PC-9 (cell line): ENCODE results near the gene KTN1. TPM values are rescaled to one million over a fixed set of nuclear protein-coding genes. Genes with fewer than 3 reads are reported as not detected.
A peak's percentile ranks its signal among the peaks of the same experiment; 100 is the strongest.

Experiments
- BruUV-seq: library from RNA; stranded (reverse); fragments of 400-500 nt; replicated peaks from 2 replicates; lab custom pipeline; 2021; lab: Mats Ljungman, UMichigan
- CTCF ChIA-PET: fragments of 300-600 bp; sonication (Branson Sonifier 250); formaldehyde crosslinking; loops from one replicate; lab custom pipeline; 2022; ENCODE audit warnings: antibody characterized with exemption; lab: Charles Lee
- POLR2A ChIA-PET: fragments of 300-600 bp; sonication (Branson Sonifier 250); formaldehyde crosslinking; loops from one replicate; lab custom pipeline; 2022; ENCODE audit warnings: antibody characterized with exemption; ENCODE audit not compliant: unreplicated experiment; lab: Charles Lee
- DNase-seq, 2 experiments: peaks; one replicate each; pipeline versions ENCODE4 v3.0.0 to v3.0.0-alpha.2; 2015 to 2022; ENCODE audit warnings: mixed read lengths in 1 of 2
- H2AFZ ChIP-seq: fragments of 200-600 bp; sonication (generic); 2 replicates; pipeline ENCODE4 v1.8.1; 2017; ENCODE audit warnings: antibody characterized with exemption
- H3F3A ChIP-seq: fragments of 200-600 bp; sonication (generic); 2 replicates; pipeline ENCODE4 v1.8.1; 2017; ENCODE audit warnings: antibody characterized with exemption, mild to moderate bottlenecking, low read depth; ENCODE audit not compliant: insufficient read depth
- H3K27ac ChIP-seq: fragments of 200-600 bp; sonication (generic); 2 replicates; pipeline ENCODE4 v1.6.1; 2016; ENCODE audit warnings: mixed run types
- H3K27me3 ChIP-seq: fragments of 200-600 bp; sonication (generic); 2 replicates; pipeline ENCODE4 v1.6.1; 2016; ENCODE audit warnings: low read depth, mixed run types; ENCODE audit not compliant: insufficient read depth
- H3K36me3 ChIP-seq: fragments of 200-600 bp; sonication (generic); 2 replicates; pipeline ENCODE4 v1.6.1; 2016; ENCODE audit warnings: low read depth, mixed run types
- H3K4me1 ChIP-seq: fragments of 200-600 bp; sonication (generic); replicated peaks from 2 replicates; pipeline ENCODE4 v1.6.1; 2016; ENCODE audit warnings: mixed run types; ENCODE audit not compliant: insufficient read depth
- H3K4me2 ChIP-seq: fragments of 200-600 bp; sonication (generic); 2 replicates; pipeline ENCODE4 v1.6.1; 2017; ENCODE audit warnings: mixed run types
- H3K4me3 ChIP-seq: fragments of 200-600 bp; sonication (generic); 2 replicates; pipeline ENCODE4 v1.6.1; 2016; ENCODE audit warnings: mixed run types
- H3K79me2 ChIP-seq: fragments of 200-600 bp; sonication (generic); 2 replicates; pipeline ENCODE4 v1.6.1; 2017; ENCODE audit warnings: low read depth, mixed run types
- H3K9me2 ChIP-seq: fragments of 200-600 bp; sonication (generic); 2 replicates; pipeline ENCODE4 v1.8.1; 2017; ENCODE audit warnings: mild to moderate bottlenecking; ENCODE audit not compliant: insufficient read depth
- H3K9me3 ChIP-seq: fragments of 200-600 bp; sonication (generic); 2 replicates; pipeline ENCODE4 v1.8.1; 2016; ENCODE audit warnings: low read depth; ENCODE audit not compliant: insufficient read depth
- H4K20me1 ChIP-seq: fragments of 200-600 bp; sonication (generic); 2 replicates; pipeline ENCODE4 v1.8.1; 2017; ENCODE audit not compliant: insufficient read depth
- CTCF ChIP-seq: fragments of 200-600 bp; sonication (generic); conservative IDR thresholded peaks from 2 replicates; pipeline ENCODE4 v1.6.1; 2017; ENCODE audit warnings: mixed run types, antibody characterized with exemption, mild to moderate bottlenecking, moderate library complexity
- EZH2 ChIP-seq: fragments of 200-600 bp; sonication (generic); IDR thresholded peaks from 2 replicates; pipeline ENCODE4 v1.8.0; 2017; ENCODE audit warnings: antibody characterized with exemption, low read depth
- intact Hi-C: fragments of 100-400 bp; cut with micrococcal nuclease; formaldehyde crosslinking; loops from one replicate; pipeline ENCODE4 v1.10.0; 2022; ENCODE audit not compliant: unreplicated experiment
- total RNA-seq: library from RNA; stranded (reverse); gene quantifications from 2 replicates; pipeline ENCODE4 v1.2.3, GENCODE V29; 2021

Gene KTN1
- total RNA-seq, 1 experiment from 2014 or later, result 250 TPM

GRCh38 chr14:55731311-55731872 is 151.4 kb downstream of the KTN1 start:
- Histone ChIP-seq H3K4me2 (no peak overlapping the region), H2AFZ (no peak overlapping the region), H3F3A (0 out of 2 replicates have a peak, but pooled peaks cover 6% of the 10 kb centered on the region), H4K20me1 (no peaks in the 10 kb centered on the region), H3K79me2 (no peaks in the 10 kb centered on the region), H3K27me3 (no peaks in the 10 kb centered on the region), H3K4me3 (no peak overlapping the region), H3K4me1 (peaks cover 19% of the 10 kb centered on the region), H3K9me2 (no peaks in the 10 kb centered on the region), H3K36me3 (no peaks in the 10 kb centered on the region), H3K27ac (peak overlapping the region; percentile 70; the same call in 1 of the 2 replicates), H3K9me3 (peaks cover 9% of the 10 kb centered on the region)
- TF ChIP-seq CTCF (no peak), EZH2 (no peak)
- POLR2A ChIA-PET, result no interaction called here
- no TSS peak for BruUV-seq
- DNase-seq, result no peak
- CTCF ChIA-PET, result interaction anchor here (0.7 kb wide), 1 partner anchor 8 kb away, joined by 3 read pairs; no protein-coding TSS in a partner anchor
- intact Hi-C loops, result no loop called here

- Histone ChIP-seq H3K4me1 (peaks cover 19% of the 10 kb centered on the region), H3K27me3 (no peaks in the 10 kb centered on the region), H3K4me3 (no peak overlapping the region), H3K27ac (no peak overlapping the region), H3K79me2 (no peaks in the 10 kb centered on the region), H3K36me3 (no peaks in the 10 kb centered on the region), H4K20me1 (no peaks in the 10 kb centered on the region), H3K9me2 (no peaks in the 10 kb centered on the region), H3K9me3 (peaks cover 10% of the 10 kb centered on the region), H2AFZ (no peak overlapping the region), H3K4me2 (no peak overlapping the region), H3F3A (0 out of 2 replicates have a peak, but pooled peaks cover 6% of the 10 kb centered on the region)
- POLR2A ChIA-PET, result no interaction called here
- TF ChIP-seq EZH2 (no peak), CTCF (peak; percentile 72)
- DNase-seq, result no peak
- no TSS peak for BruUV-seq
- intact Hi-C loops, result no loop called here
- CTCF ChIA-PET, result no interaction called here
Observed at GRCh38 chr14:55731881-55732498, 152.0 kb downstream of the KTN1 start.

- Histone ChIP-seq H3K36me3 (no peaks in the 10 kb centered on the region), H4K20me1 (no peaks in the 10 kb centered on the region), H3F3A (0 out of 2 replicates have a peak, but pooled peaks cover 6% of the 10 kb centered on the region), H3K4me2 (0 out of 2 replicates have a peak overlapping the region, but pooled peaks have one; percentile 11), H3K4me1 (peaks cover 19% of the 10 kb centered on the region), H3K79me2 (no peaks in the 10 kb centered on the region), H3K27me3 (no peaks in the 10 kb centered on the region), H3K4me3 (no peak overlapping the region), H3K9me2 (no peaks in the 10 kb centered on the region), H2AFZ (no peak overlapping the region), H3K27ac (no peak overlapping the region), H3K9me3 (peaks cover 10% of the 10 kb centered on the region)
- DNase-seq, result no peak
- no TSS peak for BruUV-seq
- no peak for TF ChIP-seq CTCF
- TF ChIP-seq EZH2, result no peak
- ChIA-PET POLR2A (interaction anchor here (0.5 kb wide), 1 partner anchor 81 kb away, joined by 3 read pairs; no protein-coding TSS in a partner anchor), CTCF (no interaction called here)
- intact Hi-C loops, result no loop called here
Observed at GRCh38 chr14:55733599-55733998, 153.6 kb downstream of the KTN1 start.

Other genes starting within 250 kb of the KTN1 start
- 13.6 and 14.6 TPM in 2 replicates for gene ATG14, start 168.4 kb upstream of the KTN1 start, total RNA-seq
- not detected in 2 replicates for gene TBPL2, start 139.6 kb upstream of the KTN1 start, total RNA-seq